AG10803 (cell line): ENCODE results near the gene RNF212B.
"Not testable (repeated sequence)": the region's sequence is repeated elsewhere in the genome, so short reads cannot be mapped to it uniquely, and the experiment has no call there.

Experiments
- DNase-seq: peaks from one replicate; pipeline ENCODE4 v3.0.0; 2010; ENCODE audit warnings: low read depth
- H3K4me3 ChIP-seq: 2 replicates; pipeline ENCODE4 v1.5.1; 2011; ENCODE audit warnings: mild to moderate bottlenecking, low read length, control low read depth
- TF ChIP-seq, protein P1 (sequence below): conservative IDR thresholded peaks from 2 replicates; pipeline ENCODE4 v1.5.1; 2011; ENCODE audit warnings: mild to moderate bottlenecking, low read length, control low read depth, inconsistent platforms

The RNF212B gene, protein sequence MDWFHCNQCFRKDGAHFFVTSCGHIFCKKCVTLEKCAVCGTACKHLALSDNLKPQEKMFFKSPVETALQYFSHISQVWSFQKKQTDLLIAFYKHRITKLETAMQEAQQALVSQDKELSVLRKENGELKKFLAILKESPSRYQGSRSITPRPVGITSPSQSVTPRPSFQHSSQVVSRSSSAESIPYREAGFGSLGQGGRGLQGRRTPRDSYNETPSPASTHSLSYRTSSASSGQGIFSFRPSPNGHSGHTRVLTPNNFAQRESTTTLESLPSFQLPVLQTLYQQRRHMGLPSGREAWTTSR

DNA sequence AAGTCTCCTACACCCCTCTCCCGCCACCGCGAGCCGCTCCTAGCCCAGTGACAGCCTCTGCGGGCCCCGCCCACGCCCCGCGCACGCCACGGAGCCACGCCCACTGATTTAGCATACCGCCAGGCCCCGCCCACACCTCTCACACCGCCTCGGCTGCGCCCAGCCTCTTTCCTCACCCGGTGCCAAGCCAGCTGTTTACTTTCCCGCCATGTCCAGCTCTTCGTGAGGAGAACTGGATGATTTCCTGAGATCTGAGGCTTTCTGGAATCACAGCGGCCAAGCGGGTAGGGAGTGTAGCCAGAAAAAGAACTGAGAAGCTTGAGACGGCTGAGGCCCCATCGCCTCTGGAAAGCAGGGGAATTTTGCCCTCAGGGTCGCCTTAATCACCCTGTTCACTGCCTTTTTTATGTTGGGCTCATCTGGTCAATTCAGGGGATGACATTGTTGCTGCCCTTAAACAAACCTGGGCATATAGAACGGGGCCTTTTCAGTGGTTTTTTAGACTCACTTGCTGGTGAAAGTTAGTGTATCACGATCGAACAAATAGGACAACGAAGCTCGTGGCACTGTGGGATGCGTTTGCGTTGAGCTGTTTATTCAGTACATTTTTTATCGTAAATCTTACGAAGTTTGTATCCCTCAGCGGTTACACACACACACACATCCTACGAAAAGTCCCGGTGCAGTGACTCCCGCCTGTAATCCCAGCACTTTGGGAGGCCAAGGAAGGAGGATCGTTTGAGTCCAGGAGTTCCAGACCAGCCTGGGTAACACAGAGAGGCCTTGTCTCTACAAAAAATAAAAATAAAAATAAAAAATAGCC lies at the start of gene RNF212B:
Gene RNF212B, plus strand, starts transcription at position 165 of the 823 bp plus-strand sequence. CDS start 2,410 bp downstream, outside the sequence.
- H3K4me3 ChIP-seq: peak within 1 kb of the TSS; percentile 36
- TF ChIP-seq, protein P1, sequence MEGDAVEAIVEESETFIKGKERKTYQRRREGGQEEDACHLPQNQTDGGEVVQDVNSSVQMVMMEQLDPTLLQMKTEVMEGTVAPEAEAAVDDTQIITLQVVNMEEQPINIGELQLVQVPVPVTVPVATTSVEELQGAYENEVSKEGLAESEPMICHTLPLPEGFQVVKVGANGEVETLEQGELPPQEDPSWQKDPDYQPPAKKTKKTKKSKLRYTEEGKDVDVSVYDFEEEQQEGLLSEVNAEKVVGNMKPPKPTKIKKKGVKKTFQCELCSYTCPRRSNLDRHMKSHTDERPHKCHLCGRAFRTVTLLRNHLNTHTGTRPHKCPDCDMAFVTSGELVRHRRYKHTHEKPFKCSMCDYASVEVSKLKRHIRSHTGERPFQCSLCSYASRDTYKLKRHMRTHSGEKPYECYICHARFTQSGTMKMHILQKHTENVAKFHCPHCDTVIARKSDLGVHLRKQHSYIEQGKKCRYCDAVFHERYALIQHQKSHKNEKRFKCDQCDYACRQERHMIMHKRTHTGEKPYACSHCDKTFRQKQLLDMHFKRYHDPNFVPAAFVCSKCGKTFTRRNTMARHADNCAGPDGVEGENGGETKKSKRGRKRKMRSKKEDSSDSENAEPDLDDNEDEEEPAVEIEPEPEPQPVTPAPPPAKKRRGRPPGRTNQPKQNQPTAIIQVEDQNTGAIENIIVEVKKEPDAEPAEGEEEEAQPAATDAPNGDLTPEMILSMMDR: no peak
- DNase-seq: peak; percentile 55

DNA sequence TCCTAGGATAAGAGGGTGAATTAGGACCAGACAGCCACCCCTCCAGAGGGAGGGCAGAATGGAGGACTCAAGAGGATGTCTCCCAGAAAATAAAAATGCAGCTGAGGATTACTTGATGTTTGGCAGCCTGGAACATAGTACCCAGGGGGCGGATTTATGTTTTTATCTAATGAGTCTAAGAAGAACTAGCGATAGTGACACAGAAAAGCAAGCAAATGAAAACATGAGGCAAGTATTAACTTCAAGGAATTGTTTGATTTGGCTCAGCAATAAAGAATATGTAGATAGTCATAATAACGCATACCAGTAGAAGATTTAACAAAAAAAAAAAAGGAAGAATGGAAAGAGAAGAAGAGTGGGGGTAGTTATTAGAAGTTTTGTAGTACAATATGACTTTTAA lies 44.3 kb upstream of the RNF212B start:
- TF ChIP-seq, protein P1: no peak
- no peak overlapping the region for H3K4me3 ChIP-seq
- DNase-seq: no peak

DNA sequence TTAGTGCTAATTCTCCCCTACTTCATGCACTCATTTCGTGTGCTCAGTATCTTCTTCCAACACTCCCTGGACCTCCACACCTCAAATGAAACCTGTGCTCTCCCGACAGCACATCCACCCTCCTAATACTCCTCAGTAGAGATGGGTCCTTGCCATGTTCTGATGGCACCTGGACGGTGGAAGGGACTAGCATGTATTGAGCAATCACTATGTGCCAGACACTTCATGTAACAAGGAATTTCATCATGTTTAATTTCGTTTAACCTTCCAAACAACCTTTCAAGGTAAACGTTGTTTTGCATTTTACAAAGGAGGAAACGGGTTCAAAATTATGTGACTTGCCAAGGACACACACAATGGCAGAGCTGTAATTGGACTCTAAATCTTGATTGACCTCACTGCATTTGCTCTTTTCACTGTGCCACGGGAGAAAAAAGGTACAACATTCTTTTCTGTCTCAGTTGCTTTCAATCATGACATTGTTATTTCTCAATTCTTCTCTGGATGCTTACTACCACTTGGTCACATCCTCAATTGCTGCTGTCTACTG lies 42.1 kb upstream of the RNF212B start:
- DNase-seq: no peak
- no peak overlapping the region for H3K4me3 ChIP-seq
- TF ChIP-seq, protein P1: no peak

DNA sequence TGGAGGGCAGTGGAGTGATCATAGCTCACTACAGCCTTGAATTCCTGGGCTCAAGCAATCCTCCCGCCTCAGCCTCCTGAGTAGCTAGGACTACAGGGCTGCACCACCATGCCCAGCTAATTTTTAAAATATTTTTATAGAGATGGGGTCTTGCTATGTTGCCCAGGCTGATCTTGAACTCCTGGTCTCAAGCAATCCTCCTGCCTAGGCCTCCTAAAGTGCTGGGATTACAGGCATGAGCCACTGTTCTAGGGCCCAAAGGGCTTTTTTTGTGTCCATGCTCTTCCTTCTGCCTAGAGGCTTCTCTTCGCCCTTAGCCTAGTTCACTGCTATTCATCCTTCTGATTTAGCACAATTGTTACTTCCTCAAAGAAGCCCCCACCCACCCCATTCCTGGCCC lies 41.2 kb upstream of the RNF212B start:
- DNase-seq: not testable (repeated sequence)

DNA sequence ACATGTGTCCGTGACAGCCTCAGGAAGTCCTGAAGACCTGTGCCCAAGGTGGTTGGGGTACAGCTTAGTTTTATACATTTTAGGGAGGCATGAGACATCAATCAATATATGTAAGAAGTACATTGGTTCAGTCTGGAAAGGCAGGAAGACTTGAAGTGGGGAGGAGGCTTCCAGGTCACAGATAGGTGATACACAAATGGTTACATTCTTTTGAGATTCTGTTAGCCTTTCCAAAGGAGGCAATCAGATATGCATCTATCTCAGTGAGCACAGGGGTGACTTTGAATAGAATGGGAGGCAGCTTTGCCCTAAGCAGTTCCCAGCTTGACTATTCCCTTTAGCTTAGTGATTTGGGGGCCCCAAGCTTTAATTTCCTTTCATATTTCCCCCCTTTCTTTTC lies 38.6 kb upstream of the RNF212B start:
- DNase-seq, H3K4me3 ChIP-seq: not testable (repeated sequence)

More for the DNA sequence above, 41.2 kb upstream of the RNF212B start:
- not testable (repeated sequence) for H3K4me3 ChIP-seq

DNA sequence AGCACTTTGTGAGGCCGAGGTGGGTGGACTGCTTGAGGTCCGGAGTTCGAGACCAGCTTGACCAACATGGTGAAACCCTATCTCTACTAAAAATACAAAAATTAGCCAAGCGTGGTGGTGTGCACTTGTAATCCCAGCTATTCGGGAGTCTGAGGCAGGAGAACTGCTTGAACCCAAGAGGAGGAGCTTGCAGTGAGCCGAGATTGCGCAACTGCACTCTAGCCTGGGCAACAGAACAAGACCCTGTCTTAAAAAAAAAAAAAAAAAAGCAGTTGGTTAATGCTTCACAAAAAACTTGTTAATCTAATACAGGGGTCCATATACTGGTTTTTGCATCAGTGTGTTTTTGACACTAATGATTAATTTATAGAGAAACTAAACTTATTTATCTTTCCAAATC lies 35.7 kb upstream of the RNF212B start:
- H3K4me3 ChIP-seq: no peak overlapping the region
- TF ChIP-seq, protein P1: no peak
- DNase-seq: no peak

DNA sequence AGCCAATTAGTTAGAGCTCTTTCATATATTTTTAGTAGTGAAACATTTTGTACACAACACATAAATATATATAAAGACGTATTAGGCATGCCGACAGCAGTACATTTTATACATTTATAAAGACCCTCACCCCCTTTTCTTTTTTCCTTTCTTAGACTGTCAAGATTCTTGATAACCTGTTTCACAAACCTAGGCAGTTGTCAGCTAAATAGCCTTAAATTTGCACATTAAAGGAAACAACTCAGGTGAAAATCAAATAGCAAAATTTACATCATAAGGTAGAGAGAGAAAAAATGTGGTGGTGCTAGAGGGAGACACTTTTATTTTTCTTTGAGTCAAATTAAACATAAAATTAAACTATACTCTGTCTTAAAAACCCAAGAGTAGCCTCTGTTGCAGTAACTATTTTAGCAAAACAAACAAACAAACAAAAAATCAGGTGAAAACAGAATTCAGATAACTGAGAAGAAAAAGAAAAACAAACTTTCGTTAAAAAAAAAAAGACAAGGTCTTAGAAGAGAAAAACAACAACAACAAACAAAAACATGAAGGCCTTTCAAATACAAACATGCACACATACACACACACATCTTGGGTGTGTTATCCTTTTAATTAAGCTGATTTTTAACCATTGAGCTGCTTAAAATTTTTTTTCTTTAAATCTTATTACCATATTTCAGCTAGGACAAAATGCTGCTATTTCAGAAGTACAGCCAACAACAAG lies 31.2 kb upstream of the RNF212B start:
- TF ChIP-seq, protein P1: no peak
- no peak for DNase-seq
- H3K4me3 ChIP-seq: no peak overlapping the region
